ENCODE measurements around the gene SLC33A1. TPM values are rescaled to one million over a fixed set of nuclear protein-coding genes. Genes with fewer than 3 reads are reported as not detected.

SLC33A1 gene
- 19.8 to 24.9 TPM (median 21.6 TPM) in 3 replicates for total RNA-seq (2021)
- Bru-seq, nascent RNA: percentile 72 among the genes with signal in this experiment
- long read RNA-seq, experiment 1, full-length matches to known transcripts: 94 of 104 reads
- long read RNA-seq, experiment 1, partial matches to known transcripts: 2 of 104 reads
- long read RNA-seq, experiment 1, other reads (novel, unspliced or antisense): 8 of 104 reads
- long read RNA-seq, experiment 2, full-length matches to known transcripts: 10 of 18 reads
- long read RNA-seq, experiment 2, partial matches to known transcripts: 3 of 18 reads
- long read RNA-seq, experiment 2, other reads (novel, unspliced or antisense): 5 of 18 reads
- long read RNA-seq, experiment 3, full-length matches to known transcripts: 11 of 12 reads
- long read RNA-seq, experiment 3, partial matches to known transcripts: 0 of 12 reads
- long read RNA-seq, experiment 3, other reads (novel, unspliced or antisense): 1 of 12 reads

- Mint-ChIP-seq H3K4me1 (peaks cover 24% of the 10 kb centered on the region), H3K27ac (peak within 1 kb of the TSS; percentile 98), H3K4me3 (peak within 1 kb of the TSS; percentile 97), H3K9me3 (no peaks in the 10 kb centered on the region), H3K27me3 (ENCODE audit: low read depth) (peaks cover 8% of the 10 kb centered on the region; the same call in 1 of the 2 replicates), H3K36me3 (no peaks in the 10 kb centered on the region)
- peak; percentile 97 for DNase-seq (ENCODE audit: low spot score)
- CTCF ChIA-PET: interaction anchor here (1.2 to 2.4 kb wide), 3 partner anchors 16 to 48 kb away, joined by 5 to 31 read pairs (median 9); partner anchors contain the start of genes C3orf33 and GMPS
- POLR2A ChIA-PET: interaction anchor here (0.6 to 1.1 kb wide), 3 partner anchors 15 to 108 kb away, joined by 3 to 5 read pairs (median 4); partner anchors contain the start of gene C3orf33
- peak; percentile 96 for ATAC-seq
- no peak for TF ChIP-seq IRF1 (CRISPR knock-in tag; IDR thresholded peaks at IDR 0.05)
- TF ChIP-seq ZNF512 (CRISPR knock-in tag; IDR thresholded peaks at IDR 0.05; ENCODE audit: borderline replicate concordance): no peak
- no peak for TF ChIP-seq KAT7 (CRISPR knock-in tag; IDR thresholded peaks at IDR 0.05; ENCODE audit: borderline replicate concordance)
- no peak for TF ChIP-seq ZBTB43 (CRISPR knock-in tag; IDR thresholded peaks at IDR 0.05)
- TF ChIP-seq NFYB (CRISPR knock-in tag; conservative IDR thresholded peaks at IDR 0.05; ENCODE audit: low read depth): peak; percentile 85
- no peak for TF ChIP-seq HMGA2 (CRISPR knock-in tag; IDR thresholded peaks at IDR 0.05)
- TF ChIP-seq ZSCAN18 (CRISPR knock-in tag; IDR thresholded peaks at IDR 0.05): no peak
- peak; percentile 74; the same call in 1 of the 2 replicates for TF ChIP-seq MYBL2 (CRISPR knock-in tag; IDR thresholded peaks at IDR 0.05)
- no peak for TF ChIP-seq GRHL2 (CRISPR knock-in tag; IDR thresholded peaks at IDR 0.05; ENCODE audit: insufficient replicate concordance, severe bottlenecking)
- no peak for TF ChIP-seq ELF4 (CRISPR knock-in tag; IDR thresholded peaks at IDR 0.05; ENCODE audit: low read depth)
- no peak for TF ChIP-seq GTF2I (CRISPR knock-in tag; conservative IDR thresholded peaks at IDR 0.05)
- peak; percentile 25; the same call in 1 of the 2 replicates for TF ChIP-seq CREB1 (CRISPR knock-in tag; IDR thresholded peaks at IDR 0.05)
- TF ChIP-seq ZNF671 (CRISPR knock-in tag; IDR thresholded peaks at IDR 0.05): no peak
- no peak for TF ChIP-seq MLX (CRISPR knock-in tag; IDR thresholded peaks at IDR 0.05)
- TF ChIP-seq ERG (CRISPR knock-in tag; IDR thresholded peaks at IDR 0.05): no peak
- TF ChIP-seq PRDM15 (CRISPR knock-in tag; IDR thresholded peaks at IDR 0.05): no peak
- no peak for TF ChIP-seq JAZF1 (CRISPR knock-in tag; IDR thresholded peaks at IDR 0.05)
- peak; percentile 95 for TF ChIP-seq TEAD1 (CRISPR knock-in tag; IDR thresholded peaks at IDR 0.05)
- TF ChIP-seq AFF4 (CRISPR knock-in tag; IDR thresholded peaks at IDR 0.05; ENCODE audit: borderline replicate concordance): no peak
Measured at GRCh38 chr3:155854141-155854940, at the start of gene SLC33A1. Gene SLC33A1, minus strand, starts transcription at chr3:155854427. Its CDS starts 430 bp downstream, at chr3:155853997.

All from WTC11 (cell line).